Measurements from ENCODE around the gene TGDS.

DNA sequence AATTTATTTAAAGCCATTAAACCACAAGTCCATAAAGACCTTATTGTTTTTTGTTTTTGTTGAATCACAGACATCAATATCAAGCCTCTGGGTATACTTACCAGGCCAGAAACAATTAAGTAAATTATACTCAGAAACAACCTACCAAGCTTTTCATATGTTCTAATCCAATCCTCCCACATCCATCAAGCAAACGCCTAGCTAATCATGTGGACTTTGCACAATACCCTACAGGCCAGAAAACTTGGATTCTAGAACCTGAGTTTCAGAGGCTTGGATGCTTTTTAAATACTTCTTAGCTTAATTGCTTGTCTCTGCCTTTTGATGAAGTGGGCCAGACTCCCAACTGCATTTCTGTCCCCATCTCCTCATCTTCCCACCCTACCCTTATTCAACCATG is 39.9 kb downstream of the TGDS start:
- TF ChIP-seq CTCF (IDR thresholded peaks at IDR 0.05) (no peak), POLR2A (IDR thresholded peaks at IDR 0.05) (no peak)
